Fibroblast of lung (primary cell): ENCODE measurements around the gene IBA57. TPM values are rescaled to one million over a fixed set of nuclear protein-coding genes. Genes with fewer than 3 reads are reported as not detected.

Source experiments
- DNase-seq, 2 donors: peaks; one replicate each; pipeline versions ENCODE4 v3.0.0 to v3.0.0-alpha.2; 2010; ENCODE audit warnings: low read depth in 2 of 2
- H2AFZ ChIP-seq: 2 replicates; pipeline ENCODE4 v1.5.1; 2012; ENCODE audit warnings: low read length, control low read depth, inconsistent platforms
- H3K27ac ChIP-seq: 2 replicates; pipeline ENCODE4 v1.5.1; 2011; ENCODE audit warnings: low read length, control low read depth; ENCODE audit not compliant: insufficient read depth
- H3K27me3 ChIP-seq: 2 replicates; pipeline ENCODE4 v1.5.1; 2011; ENCODE audit warnings: mild to moderate bottlenecking, low read length; ENCODE audit not compliant: control insufficient read depth, insufficient read depth
- H3K36me3 ChIP-seq: 2 replicates; pipeline ENCODE4 v1.5.1; 2011; ENCODE audit warnings: low read length; ENCODE audit not compliant: control insufficient read depth, insufficient read depth
- H3K4me1 ChIP-seq: 2 replicates; pipeline ENCODE4 v1.5.1; 2011; ENCODE audit warnings: low read length; ENCODE audit not compliant: control insufficient read depth, insufficient read depth; ENCODE audit errors: extremely low read depth
- H3K4me2 ChIP-seq: 2 replicates; pipeline ENCODE4 v1.5.1; 2011; ENCODE audit warnings: low read length, control low read depth; ENCODE audit not compliant: insufficient read depth; ENCODE audit errors: extremely low read depth
- H3K4me3 ChIP-seq, 4 experiments: fragments of 200-600 bp in 1 of 4; sonication (generic) in 1 of 4; replicated peaks in 1 of 4; 2 replicates each; pipeline ENCODE4 v1.5.1; 2011 to 2016; ENCODE audit warnings: low read length in 4 of 4, low read depth in 3 of 4, mild to moderate bottlenecking in 3 of 4, control low read depth in 2 of 4, inconsistent platforms in 1 of 4, mixed read lengths in 1 of 4; ENCODE audit not compliant: insufficient read depth in 1 of 4; ENCODE audit errors: control extremely low read depth in 1 of 4
- H3K79me2 ChIP-seq: 2 replicates; pipeline ENCODE4 v1.5.1; 2012; ENCODE audit warnings: mild to moderate bottlenecking, low read length, inconsistent platforms; ENCODE audit not compliant: control insufficient read depth, insufficient read depth
- H3K9ac ChIP-seq: 2 replicates; pipeline ENCODE4 v1.5.1; 2011; ENCODE audit warnings: mild to moderate bottlenecking, low read length, control low read depth; ENCODE audit not compliant: insufficient read depth
- H3K9me3 ChIP-seq: 2 replicates; pipeline ENCODE4 v1.5.1; 2012; ENCODE audit warnings: low read depth, low read length; ENCODE audit not compliant: control insufficient read depth, insufficient read depth
- H4K20me1 ChIP-seq: 2 replicates; pipeline ENCODE4 v1.5.1; 2011; ENCODE audit warnings: low read length; ENCODE audit not compliant: control insufficient read depth, insufficient read depth; ENCODE audit errors: extremely low read depth
- EZH2 ChIP-seq: IDR thresholded peaks from 2 replicates; pipeline ENCODE4 v1.5.1; 2012; ENCODE audit warnings: low read length, control low read depth, mild to moderate bottlenecking; ENCODE audit errors: missing control alignments
- polyA plus RNA-seq, 2 donors: library from polyadenylated mRNA; depleted of rRNA in 1 of 2; stranded (reverse) in 1 of 2; unstranded in 1 of 2; fragments of >200 nt; gene quantifications; 2 replicates each; pipeline ENCODE4 v1.2.1, GENCODE V29; 2011 to 2012; ENCODE audit warnings: missing spikeins in 1 of 2
- total RNA-seq: library from RNA; depleted of rRNA; stranded (reverse); fragments of >200 nt; gene quantifications from 2 replicates; pipeline ENCODE4 v1.2.1, GENCODE V29; 2014
- TF ChIP-seq, protein P1 (sequence below), 2 donors: IDR thresholded peaks in 1 of 2; conservative IDR thresholded peaks in 1 of 2; 1 replicate in 1 of 2; 2 replicates in 1 of 2; pipeline ENCODE4 v1.5.1; 2011 to 2012; ENCODE audit warnings: low read length in 2 of 2, control low read depth in 1 of 2, inconsistent platforms in 1 of 2, low read depth in 1 of 2, mild to moderate bottlenecking in 1 of 2

Gene IBA57
- total and polyA plus RNA-seq, 2 donors (not counting 1 experiment from before 2014, with no cell fraction given): 1.4 to 3.8 TPM

DNA sequence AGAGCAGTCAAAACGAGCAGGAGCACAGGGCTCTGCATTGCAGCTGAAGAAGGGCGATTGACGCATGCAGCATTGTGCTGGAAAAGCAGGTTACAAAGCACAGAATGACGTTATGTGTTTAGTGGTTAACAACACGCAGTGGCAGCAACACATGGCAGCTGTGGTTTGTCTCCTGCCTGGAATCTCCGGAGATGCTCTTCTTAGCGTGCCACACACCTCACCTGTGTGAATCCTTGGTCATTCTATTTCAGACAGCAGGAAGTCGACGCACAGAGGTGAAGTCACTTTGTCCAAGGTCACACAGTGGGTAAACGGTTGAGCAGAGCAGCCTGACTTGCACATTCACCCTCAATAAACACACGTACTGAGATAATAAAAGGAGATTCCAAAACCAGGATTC lies 56.9 kb downstream of the IBA57 start:
- no peaks in the 10 kb centered on the region for H3K36me3 ChIP-seq
- H4K20me1 ChIP-seq: no peaks in the 10 kb centered on the region
- H3K4me3 ChIP-seq: no peak overlapping the region
- TF ChIP-seq, protein P1, sequence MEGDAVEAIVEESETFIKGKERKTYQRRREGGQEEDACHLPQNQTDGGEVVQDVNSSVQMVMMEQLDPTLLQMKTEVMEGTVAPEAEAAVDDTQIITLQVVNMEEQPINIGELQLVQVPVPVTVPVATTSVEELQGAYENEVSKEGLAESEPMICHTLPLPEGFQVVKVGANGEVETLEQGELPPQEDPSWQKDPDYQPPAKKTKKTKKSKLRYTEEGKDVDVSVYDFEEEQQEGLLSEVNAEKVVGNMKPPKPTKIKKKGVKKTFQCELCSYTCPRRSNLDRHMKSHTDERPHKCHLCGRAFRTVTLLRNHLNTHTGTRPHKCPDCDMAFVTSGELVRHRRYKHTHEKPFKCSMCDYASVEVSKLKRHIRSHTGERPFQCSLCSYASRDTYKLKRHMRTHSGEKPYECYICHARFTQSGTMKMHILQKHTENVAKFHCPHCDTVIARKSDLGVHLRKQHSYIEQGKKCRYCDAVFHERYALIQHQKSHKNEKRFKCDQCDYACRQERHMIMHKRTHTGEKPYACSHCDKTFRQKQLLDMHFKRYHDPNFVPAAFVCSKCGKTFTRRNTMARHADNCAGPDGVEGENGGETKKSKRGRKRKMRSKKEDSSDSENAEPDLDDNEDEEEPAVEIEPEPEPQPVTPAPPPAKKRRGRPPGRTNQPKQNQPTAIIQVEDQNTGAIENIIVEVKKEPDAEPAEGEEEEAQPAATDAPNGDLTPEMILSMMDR (conservative IDR thresholded peaks at IDR 0.05 in 1 of 2, IDR thresholded peaks at IDR 0.05 in 1 of 2; ENCODE audit: low read depth in 1 of 2, low read length in 2 of 2): no peak
- no peak for TF ChIP-seq EZH2
- H3K27ac ChIP-seq: no peak overlapping the region
- no peak overlapping the region for H2AFZ ChIP-seq
- no peak for DNase-seq
- H3K79me2 ChIP-seq: no peaks in the 10 kb centered on the region
- no peaks in the 10 kb centered on the region for H3K4me1 ChIP-seq
- H3K9ac ChIP-seq: no peak overlapping the region
- no peak overlapping the region for H3K4me2 ChIP-seq
- no peaks in the 10 kb centered on the region for H3K27me3 ChIP-seq
- H3K9me3 ChIP-seq: no peaks in the 10 kb centered on the region

DNA sequence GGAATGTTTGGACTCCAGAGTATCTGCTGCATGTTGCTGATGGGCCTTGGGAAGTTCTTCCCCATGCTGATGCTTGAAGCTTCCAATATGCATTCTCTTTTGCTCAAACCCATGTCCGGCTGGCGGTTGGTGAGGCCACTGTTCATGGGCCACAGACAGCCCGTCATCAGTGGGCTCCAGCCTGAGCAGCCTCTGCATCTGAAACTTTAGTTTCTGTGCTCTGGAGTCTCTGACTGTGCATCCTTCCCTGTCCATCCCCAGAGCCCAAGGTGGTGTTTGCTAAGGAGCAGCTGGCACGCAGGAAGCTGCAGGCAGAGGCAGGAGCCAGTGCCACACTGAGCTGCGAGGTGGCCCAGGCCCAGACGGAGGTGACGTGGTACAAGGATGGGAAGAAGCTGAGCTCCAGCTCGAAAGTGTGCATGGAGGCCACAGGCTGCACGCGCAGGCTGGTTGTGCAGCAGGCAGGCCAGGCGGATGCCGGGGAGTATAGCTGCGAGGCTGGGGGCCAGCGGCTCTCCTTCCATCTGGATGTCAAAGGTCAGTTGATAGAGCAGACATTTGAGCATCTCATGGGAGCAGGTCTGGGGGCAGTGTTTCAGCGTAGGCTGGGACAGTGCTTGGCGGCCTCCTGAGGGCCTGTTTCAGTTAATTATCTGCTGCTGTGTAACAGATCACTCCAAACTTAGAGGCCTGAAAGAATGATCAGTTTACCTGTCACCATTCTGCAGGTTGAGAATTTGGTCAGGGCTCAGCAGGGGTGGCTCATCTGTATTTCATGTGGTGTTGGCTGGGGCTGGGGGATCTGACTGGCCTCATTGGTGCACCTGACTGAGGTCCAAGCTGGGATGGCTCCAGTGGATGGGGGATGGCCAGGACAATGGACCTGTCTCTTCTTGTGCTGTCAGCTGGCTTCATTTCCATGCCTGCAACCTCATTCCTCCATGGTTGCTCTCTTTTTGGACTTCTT lies 58.9 kb downstream of the IBA57 start:
- Histone ChIP-seq H3K4me1 (peaks cover 2% of the 10 kb centered on the region), H3K27me3 (no peaks in the 10 kb centered on the region), H3K36me3 (no peaks in the 10 kb centered on the region), H2AFZ (no peak overlapping the region), H4K20me1 (no peaks in the 10 kb centered on the region), H3K9me3 (no peaks in the 10 kb centered on the region), H3K4me2 (no peak overlapping the region), H3K9ac (no peak overlapping the region), H3K27ac (no peak overlapping the region), H3K79me2 (no peaks in the 10 kb centered on the region), H3K4me3 (no peak overlapping the region)
- no peak for TF ChIP-seq EZH2
- TF ChIP-seq, protein P1 (conservative IDR thresholded peaks at IDR 0.05 in 1 of 2, IDR thresholded peaks at IDR 0.05 in 1 of 2; ENCODE audit: low read depth in 1 of 2, low read length in 2 of 2): no peak
- no peak for DNase-seq

DNA sequence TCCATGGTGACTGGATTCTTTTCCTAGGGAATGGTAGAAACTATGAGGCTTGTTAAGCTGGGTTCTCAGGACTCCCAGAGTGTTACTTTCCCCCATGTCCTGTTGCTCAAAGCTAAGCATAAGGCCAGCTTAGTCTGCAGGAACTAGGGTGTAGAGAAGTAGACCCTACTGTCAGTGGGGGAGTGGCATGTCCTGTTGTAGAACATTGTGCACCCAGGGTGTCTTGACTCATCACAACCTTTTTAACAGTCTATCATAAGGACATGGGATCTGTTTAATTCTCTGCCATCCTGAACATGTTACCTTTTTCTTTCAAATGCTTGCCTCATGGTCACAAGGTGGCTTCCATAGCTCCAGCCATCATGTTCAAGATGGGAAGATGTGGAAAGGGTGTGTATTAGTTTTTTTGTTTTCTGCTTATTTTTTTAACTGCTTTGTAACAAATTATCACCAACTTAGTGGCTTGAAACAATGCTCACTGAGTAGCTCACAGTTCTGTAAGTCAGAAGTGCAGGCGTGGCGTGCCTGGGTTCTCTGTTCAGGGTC lies 59.6 kb downstream of the IBA57 start:
- Histone ChIP-seq H2AFZ (no peak overlapping the region), H3K9ac (no peak overlapping the region), H3K27me3 (no peaks in the 10 kb centered on the region), H3K4me3 (no peak overlapping the region), H3K36me3 (no peaks in the 10 kb centered on the region), H3K79me2 (no peaks in the 10 kb centered on the region), H3K9me3 (no peaks in the 10 kb centered on the region), H3K4me1 (peaks cover 2% of the 10 kb centered on the region), H4K20me1 (no peaks in the 10 kb centered on the region), H3K27ac (no peak overlapping the region), H3K4me2 (no peak overlapping the region)
- no peak for TF ChIP-seq EZH2
- TF ChIP-seq, protein P1 (conservative IDR thresholded peaks at IDR 0.05 in 1 of 2, IDR thresholded peaks at IDR 0.05 in 1 of 2; ENCODE audit: low read depth in 1 of 2, low read length in 2 of 2): no peak
- DNase-seq: no peak
